Measurements from ENCODE around the gene PALM2AKAP2. TPM values are rescaled to one million over a fixed set of nuclear protein-coding genes. Genes with fewer than 3 reads are reported as not detected.

PALM2AKAP2 gene
- total and polyA plus RNA-seq, 9 of the 15 experiments (the other 6 are each of a cell fraction or from before 2014, with no cell fraction given): not detected

GRCh38 chr9:109771087-109771486 lies 8.9 kb upstream of the PALM2AKAP2 start:
- in situ Hi-C loops (cut with MboI) (no loop called here), intact Hi-C loops (cut with micrococcal nuclease) (no loop called here)
- 0% methylated on average over 2 of the region's 2 CpGs for WGBS (ENCODE audit: insufficient coverage, low coverage, missing lambda C conversion rate)
- Histone ChIP-seq H3K9me1 (ENCODE audit: control insufficient read depth, insufficient read depth, low read length) (no peaks in the 10 kb centered on the region), H3K4me1 (replicated peaks in 1 of 2; ENCODE audit: control insufficient read depth in 2 of 2, insufficient read depth in 2 of 2, low read length in 2 of 2) (no peaks in the 10 kb centered on the region), H3K79me2 (ENCODE audit: control insufficient read depth, insufficient read depth, low read length) (no peaks in the 10 kb centered on the region), H3K4me2 (ENCODE audit: insufficient read depth, low read length) (no peak overlapping the region), H3K9ac (ENCODE audit: insufficient read depth in 1 of 2, low read depth in 2 of 2, low read length in 2 of 2) (no peak overlapping the region), H3K9me3 (replicated peaks; ENCODE audit: control insufficient read depth, insufficient read depth, low read depth, low read length) (no peaks in the 10 kb centered on the region), H3K36me3 (ENCODE audit: control insufficient read depth, insufficient read depth, low read length) (no peaks in the 10 kb centered on the region), H3K27ac (ENCODE audit: extremely low read depth, low read depth, low read length) (no peak overlapping the region), H3K27me3 (ENCODE audit: control insufficient read depth in 2 of 2, insufficient read depth in 2 of 2, low read length in 2 of 2) (no peaks in the 10 kb centered on the region), H2AFZ (ENCODE audit: low read depth, low read length) (no peak overlapping the region), H3K4me3 (no peak overlapping the region), H4K20me1 (replicated peaks; ENCODE audit: control insufficient read depth, insufficient read depth, low read length) (no peaks in the 10 kb centered on the region)
- ChIA-PET POLR2A (no interaction called here), CTCF (ENCODE audit: low intra/inter-chr PET ratio) (no interaction called here)
- TF ChIP-seq TAF15 (IDR thresholded peaks at IDR 0.05; ENCODE audit: low read depth, low read length) (no peak), STAT6 (CRISPR knock-in tag; IDR thresholded peaks at IDR 0.05) (no peak), SLC30A9 (CRISPR knock-in tag; IDR thresholded peaks at IDR 0.05) (no peak), THRAP3 (IDR thresholded peaks at IDR 0.05; ENCODE audit: borderline replicate concordance) (no peak), MLLT1 (IDR thresholded peaks at IDR 0.05) (no peak), HSF4 (CRISPR knock-in tag; IDR thresholded peaks at IDR 0.05; ENCODE audit: borderline replicate concordance) (no peak), STAG1 (CRISPR knock-in tag; IDR thresholded peaks at IDR 0.05; ENCODE audit: borderline replicate concordance) (no peak), HLTF (IDR thresholded peaks at IDR 0.05) (no peak)
- no TSS peak for BruUV-seq (replicated peaks)
- no peak for FAIRE-seq
- DNase-seq (ENCODE audit: extremely low read depth in 1 of 4, low spot score in 3 of 4): no peak
- no peak for ATAC-seq

Data from K562 (cell line).